Measurements from ENCODE around the gene COL5A3. TPM values are rescaled to one million over a fixed set of nuclear protein-coding genes. Genes with fewer than 3 reads are reported as not detected.

COL5A3 gene
- total and polyA plus RNA-seq, 2 of the 13 experiments (the other 11 are each of a cell fraction or from before 2014, with no cell fraction given) = 0.02 TPM; not detected in 1

GRCh38 chr19:9941671-9942070 is 68.6 kb downstream of the COL5A3 start:
- intact Hi-C loops (cut with micrococcal nuclease; ENCODE audit: unreplicated experiment) = no loop called here
- Histone ChIP-seq H3K4me1 (ENCODE audit: insufficient read depth, low read length) (peaks cover 7% of the 10 kb centered on the region), H3K27me3 (ENCODE audit: control insufficient read depth in 1 of 2, insufficient read depth in 2 of 2, low read length in 2 of 2) (peaks cover 0 to 8% of the 10 kb centered on the region in 2 experiments; a peak in 1 of 5 replicates), H3K4me2 (ENCODE audit: low read depth, low read length) (no peak overlapping the region), H3K9me3 (ENCODE audit: low read length) (no peaks in the 10 kb centered on the region), H3K9ac (ENCODE audit: insufficient read depth, low read depth, low read length) (no peak overlapping the region), H3K79me2 (ENCODE audit: insufficient read depth, low read length) (no peaks in the 10 kb centered on the region), H3K27ac (ENCODE audit: extremely low read length, insufficient read depth, low read length) (no peak overlapping the region), H3K36me3 (replicated peaks in 1 of 2; ENCODE audit: control insufficient read depth in 1 of 2, insufficient read depth in 2 of 2, low read length in 2 of 2) (no peaks in the 10 kb centered on the region), H2AFZ (ENCODE audit: low read length) (no peak overlapping the region), H3K4me3 (replicated peaks in 1 of 3; ENCODE audit: insufficient read depth in 1 of 3, low read depth in 2 of 3, low read length in 3 of 3) (no peak overlapping the region), H4K20me1 (ENCODE audit: insufficient read depth, low read length) (no peaks in the 10 kb centered on the region)
- in situ Hi-C loops (cut with HindIII; ENCODE audit: extremely low pct_ligation_motif_present, low pct_unique_long_range_greater_than_20kb) = no loop called here
- BruUV-seq (replicated peaks) = no TSS peak
- no peak for ATAC-seq
- 5% methylated on average over 1 of the region's 1 CpG for WGBS (ENCODE audit: low lambda C conversion rate)
- ChIA-PET CTCF (ENCODE audit: low intra/inter-chr PET ratio, low total read pairs) (no interaction called here), POLR2A (no interaction called here)
- TF ChIP-seq RFX5 (IDR thresholded peaks at IDR 0.05; ENCODE audit: low read depth, low read length) (no peak), CEBPZ (IDR thresholded peaks at IDR 0.05; ENCODE audit: low read length) (no peak), MLXIP (CRISPR knock-in tag; IDR thresholded peaks at IDR 0.05; ENCODE audit: borderline replicate concordance) (no peak), PRMT3 (CRISPR knock-in tag; IDR thresholded peaks at IDR 0.05; ENCODE audit: borderline replicate concordance, low read depth) (no peak), MTA1 (CRISPR knock-in tag; IDR thresholded peaks at IDR 0.05; ENCODE audit: borderline replicate concordance) (no peak), RBAK (CRISPR knock-in tag; IDR thresholded peaks at IDR 0.05) (no peak), GTF2F1 (IDR thresholded peaks at IDR 0.05; ENCODE audit: low read length) (no peak), GRHL1 (CRISPR knock-in tag; conservative IDR thresholded peaks at IDR 0.05) (no peak), GMEB1 (CRISPR knock-in tag; IDR thresholded peaks at IDR 0.05; ENCODE audit: borderline replicate concordance) (no peak), ZNF639 (CRISPR knock-in tag; conservative IDR thresholded peaks at IDR 0.05) (no peak), FOXA1 (IDR thresholded peaks at IDR 0.05) (no peak), FOXA1 (CRISPR knock-in tag; IDR thresholded peaks at IDR 0.05) (no peak), ZMAT3 (CRISPR knock-in tag; conservative IDR thresholded peaks at IDR 0.05) (no peak)
- DNase-seq (ENCODE audit: low spot score) = no peak
- FAIRE-seq = no peak
